K562 (cell line): ENCODE data around the gene ZP3. TPM values are rescaled to one million over a fixed set of nuclear protein-coding genes. Genes with fewer than 3 reads are reported as not detected.

Experiments
- AFF4 ChIP-seq: sonication (generic); formaldehyde crosslinking; IDR thresholded peaks from 2 replicates; pipeline ENCODE4 v1.8.0; 2023; ENCODE audit warnings: mild to moderate bottlenecking, missing genetic modification reagents
- CHD1 ChIP-seq: fragments of 200-600 bp; sonication (generic); IDR thresholded peaks from one replicate; pipeline ENCODE4 v1.6.1; 2012; ENCODE audit warnings: mild to moderate bottlenecking, moderate library complexity, low read length, inconsistent platforms
- CREBBP ChIP-seq: IDR thresholded peaks from one replicate; pipeline ENCODE4 v1.6.1; 2012; ENCODE audit warnings: low read depth, mild to moderate bottlenecking, control low read depth, inconsistent platforms, low read length
- FOXK2 ChIP-seq, 2 experiments: fragments of 450-650 bp; IDR thresholded peaks in 1 of 2; conservative IDR thresholded peaks in 1 of 2; 2 replicates each; pipeline ENCODE4 v1.6.1; 2016; ENCODE audit warnings: low read depth in 2 of 2, mild to moderate bottlenecking in 1 of 2
- GTF2A2 ChIP-seq: IDR thresholded peaks from 2 replicates; pipeline ENCODE4 v1.6.1; 2016; ENCODE audit warnings: mild to moderate bottlenecking, missing genetic modification characterization, missing compliant biosample characterization
- ILF3 ChIP-seq: fragments of 450-650 bp; IDR thresholded peaks from 2 replicates; pipeline ENCODE4 v1.6.1; 2018; ENCODE audit warnings: antibody characterized with exemption, mild to moderate bottlenecking, moderate library complexity, borderline replicate concordance
- KLF1 ChIP-seq: fragments of 450-650 bp; IDR thresholded peaks from 2 replicates; pipeline ENCODE4 v1.6.1; 2016; ENCODE audit warnings: missing genetic modification characterization, missing compliant biosample characterization
- PYGO2 ChIP-seq: fragments of 450-650 bp; IDR thresholded peaks from 2 replicates; pipeline ENCODE4 v1.6.1; 2016; ENCODE audit warnings: mild to moderate bottlenecking, missing genetic modification characterization, moderate library complexity, missing compliant biosample characterization
- RBM34 ChIP-seq: fragments of 200-400 bp; formaldehyde crosslinking; IDR thresholded peaks from 2 replicates; pipeline ENCODE4 v1.6.1; 2018; ENCODE audit warnings: low read length, borderline replicate concordance; ENCODE audit not compliant: insufficient read depth
- RFX1 ChIP-seq: fragments of 450-650 bp; IDR thresholded peaks from 2 replicates; pipeline ENCODE4 v1.6.1; 2016; ENCODE audit warnings: mild to moderate bottlenecking, moderate library complexity
- TAF9B ChIP-seq: fragments of 450-650 bp; IDR thresholded peaks from 2 replicates; pipeline ENCODE4 v1.6.1; 2018; ENCODE audit warnings: mild to moderate bottlenecking; ENCODE audit not compliant: partially characterized antibody
- THRB ChIP-seq: fragments of 450-650 bp; formaldehyde crosslinking; conservative IDR thresholded peaks from 2 replicates; pipeline ENCODE4 v1.4.0; 2022; ENCODE audit warnings: mild to moderate bottlenecking, missing genetic modification characterization
- ZNF140 ChIP-seq: fragments of 250-450 bp; sonication (Bioruptor Pico); IDR thresholded peaks from 2 replicates; pipeline ENCODE4 v1.8.0; 2021; ENCODE audit warnings: moderate library complexity, mild to moderate bottlenecking, inconsistent platforms
- ZNF398 ChIP-seq: fragments of 250-450 bp; sonication (Bioruptor Pico); IDR thresholded peaks from 2 replicates; pipeline ENCODE4 v1.8.0; 2021; ENCODE audit warnings: moderate library complexity, mild to moderate bottlenecking, inconsistent platforms
- ZNF511 ChIP-seq: sonication (generic); formaldehyde crosslinking; IDR thresholded peaks from 2 replicates; pipeline ENCODE4 v1.8.0; 2022; ENCODE audit warnings: mild to moderate bottlenecking, missing genetic modification reagents
- polyA plus RNA-seq, 8 experiments: library from polyadenylated mRNA; depleted of rRNA in 4 of 8; stranded (reverse) in 5 of 8; unstranded in 3 of 8; fragments of >200 nt; fragmentation: Nextera tagmentation in 2 of 8; fragmentation: Illumina TruSeq in 1 of 8; extraction: Ambion mirVana in 2 of 8; extraction: Trizol in 1 of 8; gene quantifications; 2 replicates each; pipeline versions ENCODE4 v1.2.1 to v1.2.3, GENCODE V29; 2011 to 2014; ENCODE audit warnings: inconsistent platforms in 1 of 8, missing spikeins in 1 of 8
- total RNA-seq, 7 experiments: library from RNA; depleted of rRNA in 6 of 7; stranded (reverse); fragments of >200 nt in 6 of 7; fragmentation: Illumina TruSeq in 2 of 7; extraction: Trizol in 2 of 7; gene quantifications; 2 replicates each; pipeline versions ENCODE4 v1.2.1 to v1.2.3, GENCODE V29; 2011 to 2021; ENCODE audit warnings: low replicate concordance in 1 of 7
- TF ChIP-seq, protein P1 (sequence below), 2 experiments: IDR thresholded peaks in 1 of 2; conservative IDR thresholded peaks in 1 of 2; 2 replicates each; pipeline ENCODE4 v1.6.1; 2016; ENCODE audit warnings: low read depth in 2 of 2, mild to moderate bottlenecking in 1 of 2, missing compliant biosample characterization in 1 of 2, missing genetic modification characterization in 1 of 2, moderate library complexity in 1 of 2

ZP3 gene
- total and polyA plus RNA-seq, 9 of the 15 experiments (the other 6 are each of a cell fraction or from before 2014, with no cell fraction given) = 1.4 to 3.8 (median 2.4) TPM

GRCh38 chr7:76397409-76398183, 27.2 kb upstream of the ZP3 start (continued):
- TF ChIP-seq AFF4 (CRISPR knock-in tag) (peak; percentile 79; the same call in 1 of the 2 replicates), FOXK2 (conservative IDR thresholded peaks at IDR 0.05 in 1 of 2, IDR thresholded peaks at IDR 0.05 in 1 of 2; ENCODE audit: low read depth in 2 of 2) (peak; percentile 69 to 74; a peak in 2 of 4 replicates), TAF9B (no peak), RBM34 (no peak), KLF1 (tag) (no peak; the same call in 1 of the 2 replicates), CHD1 (no peak), ZNF140 (CRISPR knock-in tag) (no peak), RFX1 (no peak), ZNF511 (peak; percentile 96), ZNF398 (CRISPR knock-in tag) (no peak), CREBBP (no peak), THRB (CRISPR knock-in tag) (no peak), GTF2A2 (tag) (no peak), ILF3 (no peak), PYGO2 (tag) (no peak)
- TF ChIP-seq, protein P1, sequence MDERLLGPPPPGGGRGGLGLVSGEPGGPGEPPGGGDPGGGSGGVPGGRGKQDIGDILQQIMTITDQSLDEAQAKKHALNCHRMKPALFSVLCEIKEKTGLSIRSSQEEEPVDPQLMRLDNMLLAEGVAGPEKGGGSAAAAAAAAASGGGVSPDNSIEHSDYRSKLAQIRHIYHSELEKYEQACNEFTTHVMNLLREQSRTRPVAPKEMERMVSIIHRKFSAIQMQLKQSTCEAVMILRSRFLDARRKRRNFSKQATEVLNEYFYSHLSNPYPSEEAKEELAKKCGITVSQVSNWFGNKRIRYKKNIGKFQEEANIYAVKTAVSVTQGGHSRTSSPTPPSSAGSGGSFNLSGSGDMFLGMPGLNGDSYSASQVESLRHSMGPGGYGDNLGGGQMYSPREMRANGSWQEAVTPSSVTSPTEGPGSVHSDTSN (CRISPR knock-in tag; IDR thresholded peaks at IDR 0.05; ENCODE audit: low read depth) = no peak
- TF ChIP-seq, protein P1 (tag; conservative IDR thresholded peaks at IDR 0.05; ENCODE audit: low read depth) = no peak
